ENCODE results near the gene GNA12. TPM values are rescaled to one million over a fixed set of nuclear protein-coding genes. Genes with fewer than 3 reads are reported as not detected.
"Not testable (repeated sequence)": the region's sequence is repeated elsewhere in the genome, so short reads cannot be mapped to it uniquely, and the experiment has no call there.

GNA12 gene
- total RNA-seq, 1 experiment from 2014 or later, result 11.2 TPM

- not testable (repeated sequence) for DNase-seq (ENCODE audit: low spot score)
Observed at GRCh38 chr7:2678454-2678853, 165.7 kb downstream of the GNA12 start.

Other genes with a start within 250 kb of the GNA12 start
- gene TTYH3, start 212.3 kb downstream of the GNA12 start, total RNA-seq (2014; rRNA removed; shearing (Covaris generic)), result 34.5 and 37.1 TPM in 2 replicates
- gene AMZ1, start 156.1 kb downstream of the GNA12 start, total RNA-seq (2014; rRNA removed; shearing (Covaris generic)), result not detected in 2 replicates
- gene CARD11, start 199.6 kb upstream of the GNA12 start, total RNA-seq (2014; rRNA removed; shearing (Covaris generic)), result not detected in 2 replicates

All from HT-29 (cell line).